MM.1S (cell line): ENCODE data around the gene RAMP3.

Source experiments
- DNase-seq: peaks from one replicate; pipeline ENCODE4 v3.0.0-alpha.2; 2015
- H2AFZ ChIP-seq: fragments of 300-600 bp; sonication (generic); 2 replicates; pipeline ENCODE4 v1.6.0; 2016; ENCODE audit warnings: antibody characterized with exemption, low read length
- H3F3A ChIP-seq: fragments of 300-600 bp; sonication (generic); 2 replicates; pipeline ENCODE4 v1.6.1; 2016; ENCODE audit warnings: mild to moderate bottlenecking, antibody characterized with exemption, low read length, moderate library complexity, mixed read lengths; ENCODE audit not compliant: insufficient read depth
- H3K27ac ChIP-seq: fragments of 300-600 bp; sonication (generic); 2 replicates; pipeline ENCODE4 v1.5.1; 2016; ENCODE audit warnings: mild to moderate bottlenecking, low read length
- H3K27me3 ChIP-seq: fragments of 300-600 bp; sonication (generic); replicated peaks from 2 replicates; pipeline ENCODE4 v1.6.0; 2016; ENCODE audit warnings: low read length; ENCODE audit not compliant: insufficient read depth
- H3K36me3 ChIP-seq: fragments of 300-600 bp; sonication (generic); replicated peaks from 2 replicates; pipeline ENCODE4 v1.6.1; 2016; ENCODE audit warnings: mild to moderate bottlenecking, low read length, mixed read lengths; ENCODE audit not compliant: insufficient read depth
- H3K4me1 ChIP-seq: fragments of 300-600 bp; sonication (generic); 2 replicates; pipeline ENCODE4 v1.6.1; 2016; ENCODE audit warnings: low read length, mixed read lengths
- H3K4me2 ChIP-seq: fragments of 300-600 bp; sonication (generic); 2 replicates; pipeline ENCODE4 v1.6.0; 2016; ENCODE audit warnings: low read depth, low read length
- H3K4me3 ChIP-seq: fragments of 300-600 bp; sonication (generic); 2 replicates; pipeline ENCODE4 v1.5.1; 2016; ENCODE audit warnings: low read length, mixed read lengths
- H3K79me2 ChIP-seq: fragments of 300-600 bp; sonication (generic); 2 replicates; pipeline ENCODE4 v1.6.1; 2016; ENCODE audit warnings: mixed run types, low read length, mixed read lengths
- H3K9ac ChIP-seq: fragments of 300-600 bp; sonication (generic); 2 replicates; pipeline ENCODE4 v1.6.1; 2016; ENCODE audit warnings: low read length, mixed read lengths
- H3K9me2 ChIP-seq: fragments of 300-600 bp; sonication (generic); replicated peaks from 2 replicates; pipeline ENCODE4 v1.6.1; 2016; ENCODE audit warnings: mild to moderate bottlenecking, low read length, mixed read lengths; ENCODE audit not compliant: insufficient read depth
- H3K9me3 ChIP-seq: fragments of 300-600 bp; sonication (generic); replicated peaks from 2 replicates; pipeline ENCODE4 v1.6.1; 2016; ENCODE audit warnings: mild to moderate bottlenecking, low read length, mixed read lengths; ENCODE audit not compliant: insufficient read depth
- H4K20me1 ChIP-seq: fragments of 300-600 bp; sonication (generic); 2 replicates; pipeline ENCODE4 v1.6.1; 2016; ENCODE audit warnings: mild to moderate bottlenecking, low read length, moderate library complexity, mixed read lengths; ENCODE audit not compliant: insufficient read depth
- CTCF ChIP-seq: fragments of 300-600 bp; sonication (generic); IDR thresholded peaks from 2 replicates; pipeline ENCODE4 v1.5.1; 2016; ENCODE audit warnings: antibody characterized with exemption, low read length, mixed read lengths
- EZH2 ChIP-seq: fragments of 300-600 bp; sonication (generic); optimal IDR thresholded peaks from 2 replicates; pipeline ENCODE3; 2017; ENCODE audit warnings: low read depth, mild to moderate bottlenecking, antibody characterized with exemption, low read length, mixed read lengths
- EZH2phosphoT487 ChIP-seq: fragments of 300-600 bp; sonication (generic); IDR thresholded peaks from 2 replicates; pipeline ENCODE4 v1.6.1; 2018; ENCODE audit warnings: antibody characterized with exemption, low read length

The RAMP3 gene

DNA sequence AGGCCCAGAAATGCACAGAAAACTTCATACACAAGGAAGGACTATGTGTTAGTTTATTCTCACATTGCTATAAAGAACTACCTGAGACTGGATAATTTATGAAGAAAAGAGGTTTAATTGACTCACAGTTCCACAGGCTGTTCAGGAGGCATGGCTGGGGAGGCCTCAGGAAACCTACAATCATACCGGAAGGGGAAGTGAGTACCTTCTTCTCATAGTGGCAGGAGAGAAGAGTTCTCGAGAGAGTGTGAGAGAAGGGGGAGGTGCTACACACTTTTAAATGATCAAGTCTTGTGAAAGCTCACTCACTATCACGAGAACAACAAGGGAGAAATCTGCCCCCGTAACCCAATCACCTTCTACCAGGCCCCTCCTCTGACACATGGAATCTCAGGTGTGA, 16.8 kb upstream of the RAMP3 start:
- no peak overlapping the region for H3K4me2 ChIP-seq
- TF ChIP-seq EZH2, result no peak
- no peak for TF ChIP-seq CTCF
- TF ChIP-seq EZH2phosphoT487, result no peak
- no peak overlapping the region for H3K4me3 ChIP-seq
- H3K79me2 ChIP-seq, result no peaks in the 10 kb centered on the region
- DNase-seq, result no peak
- H3K27me3 ChIP-seq, result no peaks in the 10 kb centered on the region
- no peak overlapping the region for H3K9ac ChIP-seq
- H3F3A ChIP-seq, result no peaks in the 10 kb centered on the region
- H3K27ac ChIP-seq, result no peak overlapping the region
- H4K20me1 ChIP-seq, result no peaks in the 10 kb centered on the region
- H2AFZ ChIP-seq, result no peak overlapping the region
- no peaks in the 10 kb centered on the region for H3K4me1 ChIP-seq
- H3K9me3 ChIP-seq, result no peaks in the 10 kb centered on the region
- H3K36me3 ChIP-seq, result no peaks in the 10 kb centered on the region
- no peaks in the 10 kb centered on the region for H3K9me2 ChIP-seq

GRCh38 chr7:45143616-45144015, 14.0 kb upstream of the RAMP3 start:
- Histone ChIP-seq H3K79me2 (no peaks in the 10 kb centered on the region), H3K36me3 (no peaks in the 10 kb centered on the region), H3K4me3 (no peak overlapping the region), H3K9ac (no peak overlapping the region), H3K9me3 (no peaks in the 10 kb centered on the region), H2AFZ (no peak overlapping the region), H3K27me3 (no peaks in the 10 kb centered on the region), H3K4me1 (no peaks in the 10 kb centered on the region), H3F3A (no peaks in the 10 kb centered on the region), H3K9me2 (no peaks in the 10 kb centered on the region), H3K27ac (no peak overlapping the region), H3K4me2 (no peak overlapping the region), H4K20me1 (no peaks in the 10 kb centered on the region)
- no peak for TF ChIP-seq CTCF
- TF ChIP-seq EZH2phosphoT487, result no peak
- no peak for TF ChIP-seq EZH2
- no peak for DNase-seq

- DNase-seq, result no peak
- Histone ChIP-seq H3K9ac (no peak overlapping the region), H3K4me2 (no peak overlapping the region), H4K20me1 (no peaks in the 10 kb centered on the region), H3K27me3 (no peaks in the 10 kb centered on the region), H3K9me3 (no peaks in the 10 kb centered on the region), H2AFZ (no peak overlapping the region), H3K79me2 (no peaks in the 10 kb centered on the region), H3F3A (no peaks in the 10 kb centered on the region), H3K4me3 (no peak overlapping the region), H3K9me2 (no peaks in the 10 kb centered on the region), H3K27ac (no peak overlapping the region), H3K36me3 (no peaks in the 10 kb centered on the region), H3K4me1 (no peaks in the 10 kb centered on the region)
- no peak for TF ChIP-seq EZH2
- TF ChIP-seq CTCF, result no peak
- no peak for TF ChIP-seq EZH2phosphoT487
Observed at GRCh38 chr7:45145881-45146280, 11.7 kb upstream of the RAMP3 start.
